PFSK-1 (cell line): ENCODE data around the gene HEATR9.

Source experiments
- FOXP2 ChIP-seq: optimal IDR thresholded peaks from 2 replicates; pipeline ENCODE3; 2011; ENCODE audit warnings: borderline replicate concordance, control low read depth, inconsistent platforms; ENCODE audit not compliant: insufficient read depth; ENCODE audit errors: extremely low read length, extremely low read depth
- POLR2AphosphoS5 ChIP-seq: IDR thresholded peaks from 2 replicates; pipeline ENCODE4 v1.6.1; 2012; ENCODE audit warnings: low read depth, mild to moderate bottlenecking, control low read depth, low read length, moderate library complexity
- REST ChIP-seq, 2 experiments: IDR thresholded peaks; 2 replicates each; pipeline versions ENCODE4 v1.6.1 to v1.8.0; 2011 to 2012; ENCODE audit warnings: low read depth in 2 of 2, low read length in 2 of 2, control low read depth in 1 of 2, inconsistent platforms in 1 of 2, mild to moderate bottlenecking in 1 of 2, moderate library complexity in 1 of 2; ENCODE audit not compliant: insufficient read depth in 1 of 2
- SIN3A ChIP-seq: IDR thresholded peaks from 2 replicates; pipeline ENCODE4 v1.6.1; 2012; ENCODE audit warnings: mild to moderate bottlenecking, low read length, moderate library complexity, borderline replicate concordance; ENCODE audit not compliant: insufficient read depth
- TAF1 ChIP-seq: IDR thresholded peaks from 2 replicates; pipeline ENCODE4 v1.6.1; 2012; ENCODE audit warnings: low read length, control low read depth, borderline replicate concordance; ENCODE audit not compliant: insufficient read depth

HEATR9 gene

GRCh38 chr17:35844547-35844946 lies 24.1 kb downstream of the HEATR9 start:
- TF ChIP-seq POLR2AphosphoS5 (no peak), FOXP2 (no peak), REST (IDR thresholded peaks at IDR 0.05; ENCODE audit: insufficient read depth in 1 of 2, low read depth in 2 of 2, low read length in 2 of 2) (no peak), SIN3A (no peak), TAF1 (no peak)

- no peak for TF ChIP-seq REST (IDR thresholded peaks at IDR 0.05; ENCODE audit: insufficient read depth in 1 of 2, low read depth in 2 of 2, low read length in 2 of 2)
- no peak for TF ChIP-seq POLR2AphosphoS5
- no peak for TF ChIP-seq SIN3A
- TF ChIP-seq TAF1 = no peak
- TF ChIP-seq FOXP2 = no peak
Measured at GRCh38 chr17:35843698-35844097, 25.0 kb downstream of the HEATR9 start.

GRCh38 chr17:35842239-35842638 lies 26.5 kb downstream of the HEATR9 start:
- TF ChIP-seq REST (IDR thresholded peaks at IDR 0.05; ENCODE audit: insufficient read depth in 1 of 2, low read depth in 2 of 2, low read length in 2 of 2) = no peak
- no peak for TF ChIP-seq SIN3A
- no peak for TF ChIP-seq TAF1
- TF ChIP-seq POLR2AphosphoS5 = no peak
- TF ChIP-seq FOXP2 = no peak

GRCh38 chr17:35841505-35841904 lies 27.2 kb downstream of the HEATR9 start:
- no peak for TF ChIP-seq POLR2AphosphoS5
- TF ChIP-seq REST (IDR thresholded peaks at IDR 0.05; ENCODE audit: insufficient read depth in 1 of 2, low read depth in 2 of 2, low read length in 2 of 2) = no peak

GRCh38 chr17:35841101-35841500 lies 27.6 kb downstream of the HEATR9 start:
- TF ChIP-seq POLR2AphosphoS5 (no peak), SIN3A (no peak), TAF1 (no peak)
